IMR-90 (cell line): ENCODE data around the gene PABPN1. TPM values are rescaled to one million over a fixed set of nuclear protein-coding genes. Genes with fewer than 3 reads are reported as not detected.

Experiments used
- ATAC-seq: fragments of 200-7000 bp; cut with Tn5 transposase; 2 replicates; pipeline ENCODE4 v1.9.1; 2020; ENCODE audit warnings: low read depth, mild to moderate bottlenecking, moderate library complexity
- BruUV-seq: library from RNA; stranded (reverse); fragments of 400-500 nt; replicated peaks from 2 replicates; lab custom pipeline; 2021; lab: Mats Ljungman, UMichigan
- CTCF ChIA-PET: fragments of 300-600 bp; formaldehyde crosslinking; extraction: SDS; loops from one replicate; lab custom pipeline; 2021; ENCODE audit warnings: antibody characterized with exemption; lab: Yijun Ruan, JAX
- POLR2A ChIA-PET: fragments of 300-600 bp; sonication (Branson Sonifier 250); formaldehyde crosslinking; loops from one replicate; lab custom pipeline; 2022; ENCODE audit warnings: antibody characterized with exemption; ENCODE audit not compliant: unreplicated experiment; lab: Charles Lee
- DNase-seq: peaks from one replicate; pipeline ENCODE4 v3.0.0; 2013
- H2AFZ ChIP-seq: replicated peaks from 2 replicates; pipeline ENCODE3; 2013; ENCODE audit warnings: low read length, mild to moderate bottlenecking; ENCODE audit not compliant: poor library complexity
- H2AK5ac ChIP-seq: 2 replicates; pipeline ENCODE4 v1.6.1; 2013; ENCODE audit warnings: low read depth, low read length, inconsistent platforms
- H2AK9ac ChIP-seq: replicated peaks from 2 replicates; pipeline ENCODE3; 2013; ENCODE audit warnings: mild to moderate bottlenecking, low read depth, low read length, moderate library complexity; ENCODE audit not compliant: poor library complexity
- H2BK120ac ChIP-seq: 2 replicates; pipeline ENCODE4 v1.6.1; 2013; ENCODE audit warnings: low read depth, low read length, inconsistent platforms
- H2BK15ac ChIP-seq: 3 replicates; pipeline ENCODE4 v1.6.1; 2013; ENCODE audit warnings: low read depth, low read length, inconsistent platforms
- H2BK20ac ChIP-seq: 2 replicates; pipeline ENCODE4 v1.6.1; 2013; ENCODE audit warnings: low read depth, mild to moderate bottlenecking, inconsistent platforms, low read length, moderate library complexity
- H2BK5ac ChIP-seq: 2 replicates; pipeline ENCODE4 v1.6.1; 2013; ENCODE audit warnings: mild to moderate bottlenecking, low read depth, low read length, inconsistent platforms; ENCODE audit not compliant: poor library complexity, severe bottlenecking
- H3K14ac ChIP-seq: replicated peaks from 2 replicates; pipeline ENCODE4 v1.6.1; 2013; ENCODE audit warnings: low read depth, low read length, inconsistent platforms
- H3K18ac ChIP-seq: 2 replicates; pipeline ENCODE4 v1.6.1; 2013; ENCODE audit warnings: low read depth, low read length, control low read depth
- H3K23ac ChIP-seq: 2 replicates; pipeline ENCODE4 v1.6.1; 2013; ENCODE audit warnings: low read depth, low read length, inconsistent platforms
- H3K27ac ChIP-seq: 2 replicates; pipeline ENCODE4 v1.5.1; 2013; ENCODE audit warnings: mild to moderate bottlenecking, control low read depth, low read length; ENCODE audit not compliant: insufficient read depth
- H3K27me3 ChIP-seq: 2 replicates; pipeline ENCODE4 v1.6.1; 2013; ENCODE audit warnings: low read length; ENCODE audit not compliant: control insufficient read depth, insufficient read depth
- H3K36me3 ChIP-seq: 2 replicates; pipeline ENCODE4 v1.6.1; 2013; ENCODE audit warnings: low read length, mixed read lengths; ENCODE audit not compliant: control insufficient read depth, insufficient read depth
- H3K4ac ChIP-seq: 2 replicates; pipeline ENCODE4 v1.6.1; 2013; ENCODE audit warnings: low read depth, low read length, inconsistent platforms
- H3K4me1 ChIP-seq: 2 replicates; pipeline ENCODE4 v1.6.1; 2013; ENCODE audit warnings: low read length, mixed read lengths; ENCODE audit not compliant: control insufficient read depth, insufficient read depth
- H3K4me2 ChIP-seq: 2 replicates; pipeline ENCODE4 v1.6.1; 2013; ENCODE audit warnings: low read depth, mild to moderate bottlenecking, control low read depth, low read length, moderate library complexity
- H3K4me3 ChIP-seq: 2 replicates; pipeline ENCODE4 v1.5.1; 2013; ENCODE audit warnings: low read depth, mild to moderate bottlenecking, control low read depth, low read length, moderate library complexity; ENCODE audit not compliant: insufficient read depth
- H3K56ac ChIP-seq: 2 replicates; pipeline ENCODE4 v1.6.1; 2013; ENCODE audit warnings: low read length, inconsistent platforms; ENCODE audit not compliant: insufficient read depth; ENCODE audit errors: extremely low read depth
- H3K79me1 ChIP-seq, 2 experiments: 2 replicates each; pipeline ENCODE4 v1.6.1; 2013; ENCODE audit warnings: low read length in 2 of 2, inconsistent platforms in 1 of 2, low read depth in 1 of 2
- H3K9ac ChIP-seq: 2 replicates; pipeline ENCODE4 v1.6.1; 2013; ENCODE audit warnings: low read depth, low read length, control low read depth
- H3K9me1 ChIP-seq: 2 replicates; pipeline ENCODE4 v1.6.1; 2013; ENCODE audit warnings: low read length, inconsistent platforms; ENCODE audit not compliant: insufficient read depth
- H3K9me3 ChIP-seq: 2 replicates; pipeline ENCODE4 v1.6.1; 2013; ENCODE audit warnings: low read length; ENCODE audit not compliant: control insufficient read depth, insufficient read depth
- H4K20me1 ChIP-seq: 2 replicates; pipeline ENCODE4 v1.6.1; 2013; ENCODE audit warnings: low read length, inconsistent platforms; ENCODE audit not compliant: insufficient read depth
- H4K5ac ChIP-seq: 2 replicates; pipeline ENCODE4 v1.6.1; 2013; ENCODE audit warnings: mild to moderate bottlenecking, low read depth, low read length, control low read depth
- H4K8ac ChIP-seq, 2 experiments: 2 replicates each; pipeline ENCODE4 v1.6.1; 2013; ENCODE audit warnings: low read depth in 2 of 2, low read length in 2 of 2, control low read depth in 1 of 2, inconsistent platforms in 1 of 2
- H4K91ac ChIP-seq: 2 replicates; pipeline ENCODE4 v1.6.1; 2013; ENCODE audit warnings: low read depth, low read length, inconsistent platforms; ENCODE audit not compliant: insufficient read depth
- CHD1 ChIP-seq: IDR thresholded peaks from 2 replicates; pipeline ENCODE4 v1.6.1; 2012; ENCODE audit warnings: low read depth, low read length, improper control_type of control experiment
- RCOR1 ChIP-seq: IDR thresholded peaks from 2 replicates; pipeline ENCODE4 v1.6.1; 2012; ENCODE audit warnings: mild to moderate bottlenecking, low read length, improper control_type of control experiment; ENCODE audit not compliant: insufficient replicate concordance
- WGBS, 2 experiments: methylation state at CpG; one replicate each; pipeline versions ENCODE4 v1.1.5 to v1.1.7; 2013; ENCODE audit warnings: missing lambda C conversion rate in 2 of 2; ENCODE audit not compliant: insufficient read length in 1 of 2; ENCODE audit errors: extremely low coverage in 2 of 2; 5-methylcytosine and 5-hydroxymethylcytosine counted together
- dilution Hi-C: fragments of 300-500 bp; cut with HindIII; formaldehyde crosslinking; loops from one replicate; pipeline ENCODE4 v1.14.3; 2018; ENCODE audit warnings: low sequenced_read_pairs; ENCODE audit not compliant: unreplicated experiment
- in situ Hi-C: fragments of 300-500 bp; cut with MboI; formaldehyde crosslinking; loops from 3 replicates; pipeline ENCODE4 v1.14.3; 2019; ENCODE audit warnings: low sequenced_read_pairs, inconsistent platforms, mixed read lengths
- intact Hi-C: fragments of 100-400 bp; cut with micrococcal nuclease; formaldehyde crosslinking; loops from 2 replicates; pipeline ENCODE4 v1.10.0; 2022
- polyA plus RNA-seq, 3 experiments: library from polyadenylated mRNA; depleted of rRNA; stranded (reverse); fragments of >200 nt; gene quantifications; 2 replicates each; pipeline ENCODE4 v1.2.3, GENCODE V29; 2012; ENCODE audit warnings: low replicate concordance in 1 of 3
- total RNA-seq: library from RNA; depleted of rRNA; stranded (reverse); fragments of >200 nt; gene quantifications from 2 replicates; pipeline ENCODE4 v1.2.3, GENCODE V29; 2012

Gene PABPN1
- total and polyA plus RNA-seq, 2 of the 4 experiments (the other 2 are of a cell fraction), result 104 to 211 TPM

DNA sequence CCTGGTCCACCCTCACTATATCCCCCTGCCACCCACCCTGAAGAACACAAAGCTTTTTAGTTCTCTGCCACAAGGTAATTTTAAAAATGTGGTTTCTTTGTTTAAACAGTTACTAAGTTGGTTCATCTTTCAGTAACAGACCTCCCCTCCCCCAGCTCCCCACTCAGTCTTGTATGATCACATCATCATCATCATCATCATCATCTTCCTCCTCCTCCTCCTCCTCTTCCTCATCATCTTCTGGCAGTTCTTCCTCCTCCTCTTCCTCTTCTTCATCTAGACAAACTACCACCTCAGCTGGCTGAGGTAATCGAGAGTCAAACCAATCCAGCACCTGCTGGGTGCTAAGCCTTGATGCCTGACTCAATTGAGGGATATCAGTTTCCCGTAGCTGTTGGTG, 45.8 kb upstream of the PABPN1 start:
- TF ChIP-seq CHD1 (no peak), RCOR1 (no peak)
- Histone ChIP-seq H3K56ac (no peak overlapping the region), H3K18ac (no peak overlapping the region), H3K23ac (no peak overlapping the region), H3K4me3 (no peak overlapping the region), H3K4me1 (no peaks in the 10 kb centered on the region), H3K9me3 (no peaks in the 10 kb centered on the region), H4K8ac (no peak overlapping the region), H4K20me1 (no peaks in the 10 kb centered on the region; the same call in 1 of the 2 replicates), H2BK120ac (no peak overlapping the region), H3K79me1 (peaks cover 7 to 9% of the 10 kb centered on the region in 2 experiments; a peak in 2 of 4 replicates), H3K4ac (no peak overlapping the region), H3K4me2 (no peak overlapping the region), H2BK5ac (no peak overlapping the region), H2BK20ac (no peak overlapping the region), H4K5ac (no peak overlapping the region), H3K36me3 (peaks cover 13% of the 10 kb centered on the region), H2AFZ (no peak overlapping the region), H3K27me3 (no peaks in the 10 kb centered on the region), H3K27ac (no peak overlapping the region), H2AK5ac (no peak overlapping the region), H3K14ac (no peak overlapping the region), H3K9me1 (peaks cover 2% of the 10 kb centered on the region; the same call in 1 of the 2 replicates), H2AK9ac (no peak overlapping the region), H3K9ac (no peak overlapping the region), H4K91ac (no peak overlapping the region), H2BK15ac (no peak overlapping the region)
- CTCF ChIA-PET, result no interaction called here
- no CpG with 5 or more reads among the region's 2 CpGs for WGBS, 2 experiments
- no peak for ATAC-seq
- no peak for DNase-seq
- intact Hi-C loops (no loop called here), dilution Hi-C loops (no loop called here), in situ Hi-C loops (no loop called here)
- BruUV-seq, result no TSS peak
- POLR2A ChIA-PET, result no interaction called here
